ENCODE data around the gene CHID1. TPM values are rescaled to one million over a fixed set of nuclear protein-coding genes. Genes with fewer than 3 reads are reported as not detected.

CHID1 gene
- total and polyA plus RNA-seq, 2 of the 8 experiments (the other 6 are each of a cell fraction or from before 2014, with no cell fraction given), result 81.2 to 88.5 TPM

- TF ChIP-seq PHF8 (conservative IDR thresholded peaks at IDR 0.05; ENCODE audit: low read depth, low read length), result peak; percentile 73
- no peak for TF ChIP-seq CHD2 (IDR thresholded peaks at IDR 0.05; ENCODE audit: low read length)
- no peak for TF ChIP-seq TEAD4 (IDR thresholded peaks at IDR 0.05; ENCODE audit: low read depth, low read length)
- no peak for TF ChIP-seq FOSL1 (IDR thresholded peaks at IDR 0.05; ENCODE audit: insufficient read depth, low read depth, low read length)
- TF ChIP-seq CHD7 (IDR thresholded peaks at IDR 0.05; ENCODE audit: insufficient replicate concordance, low read length), result no peak
- TF ChIP-seq TBP (IDR thresholded peaks at IDR 0.05; ENCODE audit: low read depth, low read length), result peak; percentile 95
- TF ChIP-seq BRCA1 (IDR thresholded peaks at IDR 0.05; ENCODE audit: low read depth, low read length), result no peak
Measured at GRCh38 chr11:819129-819931, 91.3 kb downstream of the CHID1 start (continued).
